ENCODE data around the gene CROCC. TPM values are rescaled to one million over a fixed set of nuclear protein-coding genes. Genes with fewer than 3 reads are reported as not detected.
"Not testable (repeated sequence)": the region's sequence is repeated elsewhere in the genome, so short reads cannot be mapped to it uniquely, and the experiment has no call there.

CROCC gene
- total and polyA plus RNA-seq, 9 of the 15 experiments (the other 6 are each of a cell fraction or from before 2014, with no cell fraction given), result 0.17 to 15.4 (median 7.6) TPM

DNA sequence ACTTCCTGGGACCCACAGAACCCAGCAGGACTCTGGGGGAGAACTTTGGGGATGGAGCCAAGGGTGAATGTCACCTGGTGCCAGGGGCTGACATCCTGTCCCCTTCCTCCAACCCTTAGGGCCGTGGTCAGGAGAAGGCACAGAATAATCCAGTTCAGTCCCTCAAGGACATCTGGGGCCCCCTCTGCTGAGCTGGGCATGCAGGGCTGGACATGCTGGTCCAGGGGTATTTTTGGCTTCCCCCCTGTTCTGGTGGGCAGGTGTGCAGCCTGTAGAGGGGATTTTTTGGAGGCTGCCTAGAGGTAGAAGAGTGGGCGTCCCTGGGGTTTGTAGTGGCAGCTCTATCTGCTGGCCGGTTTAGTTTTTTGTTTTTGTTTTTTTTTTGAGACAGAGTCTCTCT is 3.4 kb upstream of the CROCC start (continued):
- TF ChIP-seq, protein P1, sequence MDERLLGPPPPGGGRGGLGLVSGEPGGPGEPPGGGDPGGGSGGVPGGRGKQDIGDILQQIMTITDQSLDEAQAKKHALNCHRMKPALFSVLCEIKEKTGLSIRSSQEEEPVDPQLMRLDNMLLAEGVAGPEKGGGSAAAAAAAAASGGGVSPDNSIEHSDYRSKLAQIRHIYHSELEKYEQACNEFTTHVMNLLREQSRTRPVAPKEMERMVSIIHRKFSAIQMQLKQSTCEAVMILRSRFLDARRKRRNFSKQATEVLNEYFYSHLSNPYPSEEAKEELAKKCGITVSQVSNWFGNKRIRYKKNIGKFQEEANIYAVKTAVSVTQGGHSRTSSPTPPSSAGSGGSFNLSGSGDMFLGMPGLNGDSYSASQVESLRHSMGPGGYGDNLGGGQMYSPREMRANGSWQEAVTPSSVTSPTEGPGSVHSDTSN (CRISPR knock-in tag; IDR thresholded peaks at IDR 0.05; ENCODE audit: low read depth), result no peak
- TF ChIP-seq, protein P1 (tag; conservative IDR thresholded peaks at IDR 0.05; ENCODE audit: low read depth), result no peak
- TF ChIP-seq CXXC5 (CRISPR knock-in tag; IDR thresholded peaks at IDR 0.05), result no peak
- TF ChIP-seq ARNT (IDR thresholded peaks at IDR 0.05), result no peak
- no peak for TF ChIP-seq POLR2AphosphoS2 (IDR thresholded peaks at IDR 0.05; ENCODE audit: low read length)
- TF ChIP-seq HSF4 (CRISPR knock-in tag; IDR thresholded peaks at IDR 0.05; ENCODE audit: borderline replicate concordance), result no peak
- TF ChIP-seq NCOA2 (IDR thresholded peaks at IDR 0.05; ENCODE audit: partially characterized antibody in 2 of 2), result no peak
- no peak for TF ChIP-seq CEBPG (CRISPR knock-in tag; IDR thresholded peaks at IDR 0.05)
- TF ChIP-seq CEBPG (tag; conservative IDR thresholded peaks at IDR 0.05 in 1 of 2, IDR thresholded peaks at IDR 0.05 in 1 of 2), result no peak

DNA sequence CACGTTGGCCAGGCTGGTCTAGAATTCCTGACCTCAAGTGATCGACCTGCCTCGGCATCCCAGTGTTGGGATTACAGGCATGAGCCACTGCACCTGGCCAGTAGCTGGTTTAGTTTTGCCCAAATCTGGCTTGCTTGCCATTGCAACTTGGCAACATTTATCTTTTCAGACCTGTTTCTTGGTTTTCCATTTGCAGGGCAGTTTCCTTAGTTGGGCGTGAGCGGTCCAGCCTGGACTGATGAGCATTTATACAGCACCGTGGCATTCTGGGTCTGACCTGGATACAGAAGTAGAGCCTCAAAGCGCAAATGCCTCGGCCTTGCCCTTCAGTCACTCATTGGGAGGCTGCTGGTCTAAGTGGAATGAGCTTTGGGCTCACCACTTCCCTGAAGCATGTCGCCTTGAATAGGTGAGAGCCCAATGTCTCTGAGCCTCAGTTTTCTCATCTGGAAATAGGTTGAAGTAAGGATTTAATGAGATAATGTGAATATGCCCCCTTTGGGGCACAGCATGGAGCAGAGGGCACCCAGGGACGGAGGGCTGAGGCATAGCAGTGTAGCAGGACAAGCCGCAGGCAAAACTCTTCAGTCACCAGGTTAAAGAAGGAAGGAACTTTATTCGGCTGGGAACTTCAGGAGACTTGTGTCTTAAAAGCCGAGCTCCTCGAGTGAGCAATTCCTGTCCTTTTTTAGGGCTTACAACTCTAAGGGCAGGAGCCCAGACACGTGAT is 2.6 kb upstream of the CROCC start:
- H3K79me2 ChIP-seq (ENCODE audit: control insufficient read depth, insufficient read depth, low read length); BruUV-seq (replicated peaks); FAIRE-seq; H3K9me1 ChIP-seq (ENCODE audit: control insufficient read depth, insufficient read depth, low read length); H3K9ac ChIP-seq (ENCODE audit: insufficient read depth in 1 of 2, low read depth in 2 of 2, low read length in 2 of 2); DNase-seq (ENCODE audit: extremely low read depth in 1 of 4, low spot score in 3 of 4); H3K36me3 ChIP-seq (ENCODE audit: control insufficient read depth, insufficient read depth, low read length); CTCF ChIA-PET (ENCODE audit: low intra/inter-chr PET ratio); H3K4me2 ChIP-seq (ENCODE audit: insufficient read depth, low read length); intact Hi-C loops (cut with micrococcal nuclease); H3K27ac ChIP-seq (ENCODE audit: extremely low read depth, low read depth, low read length); ATAC-seq; H4K20me1 ChIP-seq (replicated peaks; ENCODE audit: control insufficient read depth, insufficient read depth, low read length); H2AFZ ChIP-seq (ENCODE audit: low read depth, low read length); H3K27me3 ChIP-seq (ENCODE audit: control insufficient read depth in 2 of 2, insufficient read depth in 2 of 2, low read length in 2 of 2); H3K4me3 ChIP-seq; H3K9me3 ChIP-seq (replicated peaks; ENCODE audit: control insufficient read depth, insufficient read depth, low read depth, low read length): not testable (repeated sequence)
- 21% methylated on average over 15 of the region's 15 CpGs for WGBS (ENCODE audit: insufficient coverage, low coverage, missing lambda C conversion rate)
- POLR2A ChIA-PET, result interaction anchor here (1.3 to 2.5 kb wide), 2 partner anchors 13 kb away, joined by 11 to 15 read pairs; no protein-coding TSS in a partner anchor
- peaks cover 0 to 20% of the 10 kb centered on the region in 2 experiments; a peak in 4 of 5 replicates for H3K4me1 ChIP-seq (replicated peaks in 1 of 2; ENCODE audit: control insufficient read depth in 2 of 2, insufficient read depth in 2 of 2, low read length in 2 of 2)
- in situ Hi-C loops (cut with MboI), result loop anchor here (25.0 kb wide), 1 partner anchor 307 kb away; the partner anchor contains the start of gene NBPF1
